Measurements from ENCODE around the gene ST3GAL4. TPM values are rescaled to one million over a fixed set of nuclear protein-coding genes. Genes with fewer than 3 reads are reported as not detected.

The ST3GAL4 gene
- total RNA-seq, 2 donors from 2014 or later, result 123 to 304 TPM

- no peaks in the 10 kb centered on the region for H3K9me3 ChIP-seq
- no peak overlapping the region for H3K9ac ChIP-seq (ENCODE audit: low read depth in 2 of 2, low read length in 2 of 2)
- DNase-seq, result no peak
- H3K4me1 ChIP-seq, result peaks cover 12% of the 10 kb centered on the region
- intact Hi-C loops (cut with DNase I), result loop anchor here (10.0 kb wide), 1 partner anchor 121 kb away; no protein-coding TSS in a partner anchor
- H3K27me3 ChIP-seq, result no peaks in the 10 kb centered on the region
- H3K27ac ChIP-seq, result no peak overlapping the region
- no peak for TF ChIP-seq CTCF (IDR thresholded peaks at IDR 0.05)
- H3K4me3 ChIP-seq, result no peak overlapping the region
- H3K36me3 ChIP-seq, result no peaks in the 10 kb centered on the region
Measured at GRCh38 chr11:126436209-126436755, 80.8 kb downstream of the ST3GAL4 start.

GRCh38 chr11:126437731-126438130 lies 82.2 kb downstream of the ST3GAL4 start:
- Histone ChIP-seq H3K4me1 (no peaks in the 10 kb centered on the region), H3K9ac (ENCODE audit: low read depth in 2 of 2, low read length in 2 of 2) (no peak overlapping the region), H3K4me3 (no peak overlapping the region), H3K36me3 (no peaks in the 10 kb centered on the region), H3K27me3 (no peaks in the 10 kb centered on the region), H3K9me3 (no peaks in the 10 kb centered on the region), H3K27ac (no peak overlapping the region)
- no peak for DNase-seq
- intact Hi-C loops (cut with DNase I), result loop anchor here (10.0 kb wide), 1 partner anchor 123 kb away; no protein-coding TSS in a partner anchor
- no peak for TF ChIP-seq CTCF (IDR thresholded peaks at IDR 0.05)

- no peaks in the 10 kb centered on the region for H3K4me1 ChIP-seq
- H3K36me3 ChIP-seq, result no peaks in the 10 kb centered on the region
- no peak overlapping the region for H3K4me3 ChIP-seq
- DNase-seq, result no peak
- no peaks in the 10 kb centered on the region for H3K27me3 ChIP-seq
- H3K9ac ChIP-seq (ENCODE audit: low read depth in 2 of 2, low read length in 2 of 2), result no peak overlapping the region
- H3K27ac ChIP-seq, result no peak overlapping the region
- intact Hi-C loops (cut with DNase I), result loop anchor here (10.0 kb wide), 1 partner anchor 123 kb away; no protein-coding TSS in a partner anchor
- H3K9me3 ChIP-seq, result no peaks in the 10 kb centered on the region
- TF ChIP-seq CTCF (IDR thresholded peaks at IDR 0.05), result no peak
Measured at GRCh38 chr11:126438272-126438671, 82.8 kb downstream of the ST3GAL4 start.

GRCh38 chr11:126438691-126439090 lies 83.2 kb downstream of the ST3GAL4 start:
- no peaks in the 10 kb centered on the region for H3K9me3 ChIP-seq
- H3K4me1 ChIP-seq, result no peaks in the 10 kb centered on the region
- no peaks in the 10 kb centered on the region for H3K36me3 ChIP-seq
- no peak overlapping the region for H3K27ac ChIP-seq
- no peak for TF ChIP-seq CTCF (IDR thresholded peaks at IDR 0.05)
- H3K27me3 ChIP-seq, result no peaks in the 10 kb centered on the region
- no peak overlapping the region for H3K4me3 ChIP-seq
- intact Hi-C loops (cut with DNase I), result loop anchor here (10.0 kb wide), 1 partner anchor 124 kb away; no protein-coding TSS in a partner anchor
- DNase-seq, result no peak
- H3K9ac ChIP-seq (ENCODE audit: low read depth in 2 of 2, low read length in 2 of 2), result no peak overlapping the region

GRCh38 chr11:126440276-126440675 lies 84.8 kb downstream of the ST3GAL4 start:
- no peak overlapping the region for H3K27ac ChIP-seq
- no peak for DNase-seq

More at GRCh38 chr11:126440276-126440675, 84.8 kb downstream of the ST3GAL4 start:
- Histone ChIP-seq H3K36me3 (no peaks in the 10 kb centered on the region), H3K4me3 (no peak overlapping the region), H3K9me3 (no peaks in the 10 kb centered on the region), H3K4me1 (no peaks in the 10 kb centered on the region), H3K27me3 (no peaks in the 10 kb centered on the region), H3K9ac (ENCODE audit: low read depth in 2 of 2, low read length in 2 of 2) (no peak overlapping the region)
- intact Hi-C loops (cut with DNase I), result loop anchor here (5.0 to 10.0 kb wide), 3 partner anchors 37 to 905 kb away; no protein-coding TSS in a partner anchor
- no peak for TF ChIP-seq CTCF (IDR thresholded peaks at IDR 0.05)

Data from colonic mucosa (tissue), 4 donors.